Endothelial cell of umbilical vein (primary cell): ENCODE data around the gene TCHP.

Source experiments
- CTCF ChIP-seq, 2 donors: IDR thresholded peaks; 1 replicate in 1 of 2; 2 replicates in 1 of 2; pipeline ENCODE4 v1.5.1; 2011; ENCODE audit warnings: low read length in 2 of 2, mild to moderate bottlenecking in 2 of 2, moderate library complexity in 2 of 2, control low read depth in 1 of 2, inconsistent platforms in 1 of 2, low read depth in 1 of 2; ENCODE audit not compliant: insufficient read depth in 1 of 2; ENCODE audit errors: extremely low read depth in 1 of 2
- EZH2 ChIP-seq: IDR thresholded peaks from 2 replicates; pipeline ENCODE4 v1.6.1; 2012; ENCODE audit warnings: borderline replicate concordance, low read depth, mild to moderate bottlenecking, moderate library complexity, low read length, inconsistent platforms; ENCODE audit not compliant: severe bottlenecking
- FOS ChIP-seq: IDR thresholded peaks from 2 replicates; pipeline ENCODE4 v1.6.1; 2011; ENCODE audit warnings: mild to moderate bottlenecking, low read length, moderate library complexity, borderline replicate concordance; ENCODE audit not compliant: insufficient read depth
- GATA2 ChIP-seq: IDR thresholded peaks from 2 replicates; pipeline ENCODE4 v1.7.0; 2011; ENCODE audit warnings: low read depth, mild to moderate bottlenecking, moderate library complexity, mixed read lengths, low read length; ENCODE audit not compliant: insufficient read length, insufficient read depth
- JUN ChIP-seq: IDR thresholded peaks from 2 replicates; pipeline ENCODE4 v1.6.1; 2011; ENCODE audit warnings: borderline replicate concordance, low read depth; ENCODE audit not compliant: insufficient read length, insufficient read depth
- MYC ChIP-seq: IDR thresholded peaks from one replicate; pipeline ENCODE4 v1.6.1; 2011; ENCODE audit warnings: mild to moderate bottlenecking, low read depth, low read length
- POLR2A ChIP-seq: IDR thresholded peaks from 2 replicates; pipeline ENCODE4 v1.6.1; 2012; ENCODE audit warnings: low read depth, mild to moderate bottlenecking, control low read depth, low read length
- POLR2AphosphoS5 ChIP-seq: IDR thresholded peaks from 2 replicates; pipeline ENCODE4 v1.6.1; 2012; ENCODE audit warnings: low read depth, mild to moderate bottlenecking, control low read depth, low read length, moderate library complexity; ENCODE audit not compliant: insufficient read depth
- TF ChIP-seq, protein P1 (sequence below): IDR thresholded peaks from 2 replicates; pipeline ENCODE4 v1.6.1; 2011; ENCODE audit not compliant: insufficient read depth, insufficient read length

DNA sequence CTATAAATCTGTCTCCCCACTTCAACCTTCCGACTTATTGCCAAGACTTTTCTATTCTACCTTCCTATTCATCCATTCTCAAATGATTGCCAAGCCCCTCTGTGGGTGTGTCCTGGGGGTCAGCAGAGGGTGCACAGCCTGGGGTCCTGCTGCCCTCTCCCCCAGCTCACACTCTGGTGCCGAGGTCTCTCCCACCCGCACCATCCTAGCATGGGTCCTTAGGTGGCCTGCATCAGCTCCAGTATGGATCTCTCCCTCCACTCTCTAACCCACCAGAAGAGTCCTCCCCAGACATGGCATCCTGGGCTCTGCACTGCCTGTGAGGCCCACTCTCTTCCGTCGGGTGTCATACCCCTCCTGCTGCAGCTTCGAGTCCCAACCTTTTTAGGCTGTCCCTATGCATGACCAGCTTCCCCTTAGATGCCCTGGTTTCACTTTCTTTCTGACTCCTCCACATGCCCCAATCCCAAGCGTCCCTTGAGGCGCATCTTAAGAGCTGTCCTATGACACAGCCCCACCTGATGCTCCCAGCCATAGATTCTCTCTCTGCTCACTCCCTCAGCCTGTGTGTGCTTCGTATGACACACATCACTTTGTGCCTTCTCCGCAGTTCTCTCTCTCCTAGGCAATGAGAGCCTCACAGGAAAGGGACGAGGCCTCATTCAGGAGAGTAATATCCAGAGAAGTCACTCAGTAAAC lies 52.2 kb downstream of the TCHP start:
- no peak for TF ChIP-seq CTCF (IDR thresholded peaks at IDR 0.05; ENCODE audit: extremely low read depth in 1 of 2, insufficient read depth in 1 of 2, low read depth in 1 of 2, low read length in 2 of 2)
- TF ChIP-seq, protein P1, sequence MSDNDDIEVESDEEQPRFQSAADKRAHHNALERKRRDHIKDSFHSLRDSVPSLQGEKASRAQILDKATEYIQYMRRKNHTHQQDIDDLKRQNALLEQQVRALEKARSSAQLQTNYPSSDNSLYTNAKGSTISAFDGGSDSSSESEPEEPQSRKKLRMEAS: no peak
- no peak for TF ChIP-seq POLR2A
- TF ChIP-seq POLR2AphosphoS5: no peak
- TF ChIP-seq FOS: no peak
- TF ChIP-seq EZH2: no peak
- no peak for TF ChIP-seq MYC
- no peak for TF ChIP-seq GATA2
- TF ChIP-seq JUN: no peak
